ENCODE measurements around the gene CLDN20. TPM values are rescaled to one million over a fixed set of nuclear protein-coding genes. Genes with fewer than 3 reads are reported as not detected.

The CLDN20 gene
- total and polyA plus RNA-seq, 2 of the 8 experiments (the other 6 are each of a cell fraction or from before 2014, with no cell fraction given) = not detected

DNA sequence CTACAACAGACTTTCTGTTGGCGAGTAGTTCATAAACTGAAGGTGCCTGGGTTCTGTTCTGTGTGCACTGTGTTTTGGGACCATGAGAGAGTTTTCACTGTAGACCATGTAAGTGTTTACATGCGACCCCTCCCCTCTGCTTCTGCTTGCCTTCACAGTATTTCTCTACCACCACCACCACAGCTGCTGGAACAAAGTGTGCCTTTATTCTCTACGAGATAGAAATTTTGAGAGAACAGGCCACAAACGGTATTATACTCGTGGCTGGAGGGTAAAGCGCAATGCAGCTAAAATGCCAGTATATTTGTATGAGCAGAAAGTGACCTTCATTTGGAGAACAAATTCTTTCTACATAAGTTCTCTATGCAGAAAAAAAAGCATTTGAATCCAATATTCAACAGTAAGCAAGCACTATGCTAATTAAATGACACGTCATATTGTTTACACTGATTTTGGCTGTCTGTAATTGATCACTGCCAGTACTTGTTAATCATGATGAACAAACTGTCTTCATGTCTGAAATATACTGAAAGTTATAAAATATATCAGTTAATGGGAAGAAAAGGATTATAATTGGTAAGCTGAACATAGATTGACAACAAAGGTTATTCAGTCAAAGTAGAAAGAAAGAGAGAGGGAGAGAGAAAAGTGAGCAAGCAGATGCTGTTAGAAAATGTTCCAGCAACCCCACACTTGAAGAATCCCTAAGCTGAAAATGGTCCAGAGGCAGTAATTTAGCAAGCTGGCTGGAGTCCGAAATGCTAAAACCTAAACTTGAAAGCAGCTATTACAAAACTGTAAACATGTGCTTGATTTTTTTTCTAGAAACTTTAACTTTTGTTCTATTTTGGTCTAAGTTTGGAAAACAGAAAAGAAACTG lies 8.8 kb downstream of the CLDN20 start:
- Histone ChIP-seq H2BK20ac (ENCODE audit: low read length) (no peak overlapping the region), H2AK5ac (ENCODE audit: low read depth, low read length) (no peak overlapping the region), H2BK15ac (ENCODE audit: low read length) (no peak overlapping the region; the same call in 1 of the 2 replicates), H3K56ac (replicated peaks; ENCODE audit: insufficient read length, low read depth, low read length) (no peak overlapping the region), H2BK5ac (ENCODE audit: low read depth, low read length) (no peak overlapping the region), H3K36me3 (ENCODE audit: control insufficient read depth in 2 of 4, insufficient read depth in 4 of 4, low read length in 3 of 4) (peaks cover 0 to 24% (median 2%) of the 10 kb centered on the region in 4 experiments; a peak in 5 of 8 replicates), H3K4me1 (replicated peaks in 1 of 4; ENCODE audit: control insufficient read depth in 3 of 4, insufficient read depth in 4 of 4, low read length in 3 of 4) (peaks cover 0 to 6% (median 3%) of the 10 kb centered on the region in 4 experiments; a peak in 3 of 7 replicates), H3K23ac (ENCODE audit: insufficient read length) (no peak overlapping the region), H3K4me2 (ENCODE audit: insufficient read depth in 1 of 2, low read depth in 2 of 2, low read length in 2 of 2) (no peak overlapping the region), H4K20me1 (replicated peaks in 1 of 2; ENCODE audit: control insufficient read depth in 1 of 2, insufficient read depth in 2 of 2, low read length in 2 of 2) (no peaks in the 10 kb centered on the region), H3K18ac (ENCODE audit: extremely low read depth, low read length) (no peak overlapping the region), H3K4me3 (ENCODE audit: extremely low read depth in 1 of 4, insufficient read depth in 2 of 4, low read depth in 3 of 4, low read length in 4 of 4) (no peak overlapping the region), H3K4ac (replicated peaks; ENCODE audit: insufficient read length, low read depth, low read length) (no peak overlapping the region), H3K27me3 (replicated peaks in 1 of 4; ENCODE audit: control insufficient read depth in 3 of 4, extremely low read depth in 1 of 4, insufficient read depth in 3 of 4, low read length in 3 of 4) (no peaks in the 10 kb centered on the region), H3K23me2 (ENCODE audit: low read depth, low read length) (no peaks in the 10 kb centered on the region), H4K91ac (replicated peaks; ENCODE audit: insufficient read length, low read length) (no peak overlapping the region), H3K27ac (ENCODE audit: low read depth, low read length) (no peak overlapping the region), H3K9ac (replicated peaks in 1 of 4; ENCODE audit: extremely low read depth in 1 of 4, low read depth in 3 of 4, low read length in 3 of 4) (no peak overlapping the region), H3K79me1 (ENCODE audit: low read depth, low read length) (peaks cover 3% of the 10 kb centered on the region; the same call in 1 of the 2 replicates), H3K14ac (ENCODE audit: insufficient read length) (no peak overlapping the region), H2BK12ac (ENCODE audit: low read depth, low read length) (no peak overlapping the region), H3K9me3 (ENCODE audit: insufficient read depth in 2 of 2, low read depth in 1 of 2, low read length in 1 of 2) (peaks cover 0 to under 1% of the 10 kb centered on the region in 2 experiments; a peak in 1 of 4 replicates), H4K8ac (ENCODE audit: extremely low read depth, insufficient read depth, low read length) (no peak overlapping the region), H4K5ac (ENCODE audit: insufficient read length, low read depth, low read length) (no peak overlapping the region), H3K79me2 (ENCODE audit: control insufficient read depth in 1 of 2, insufficient read depth in 2 of 2, low read length in 2 of 2) (no peaks in the 10 kb centered on the region; a peak in 1 of 4 replicates), H2AFZ (ENCODE audit: low read length) (no peak overlapping the region), H2BK120ac (replicated peaks; ENCODE audit: low read depth, low read length) (no peak overlapping the region)
- ChIA-PET CTCF (ENCODE audit: partially characterized antibody) (interaction anchor here (0.6 to 2.4 kb wide), 3 partner anchors 10 to 1391 kb away, joined by 3 to 8 read pairs (median 4); partner anchors contain the start of gene CLDN20), POLR2A (ENCODE audit: partially characterized antibody) (no interaction called here)
- DNase-seq (ENCODE audit: low read depth in 1 of 2, low spot score in 2 of 2) = no peak
- WGBS, 2 experiments (ENCODE audit: extremely low coverage in 1 of 2, insufficient coverage in 1 of 2, insufficient read length in 1 of 2, insufficient replicate concordance in 2 of 2, low coverage in 1 of 2, low lambda C conversion rate in 2 of 2, missing lambda C conversion rate in 1 of 2) = 86% methylated on average over 8 of the region's 8 CpGs; no CpG with 5 or more reads in 1 of the 2 experiments
- no peak for FAIRE-seq
- TF ChIP-seq YY1 (IDR thresholded peaks at IDR 0.05; ENCODE audit: low read depth, low read length) = no peak

Data from H1 (cell line).